GM12874 (cell line): Measurements from ENCODE around the gene XCL1.

ENCODE experiments used
- CTCF ChIP-seq: IDR thresholded peaks from 2 replicates; pipeline ENCODE4 v1.5.1; 2011; ENCODE audit warnings: low read depth, mild to moderate bottlenecking, control low read depth, low read length, moderate library complexity; ENCODE audit not compliant: insufficient read depth

XCL1 gene

GRCh38 chr1:168581817-168582572 is 5.6 kb downstream of the XCL1 start:
- TF ChIP-seq CTCF, result no peak

- TF ChIP-seq CTCF, result no peak
Measured at GRCh38 chr1:168582688-168583336, 6.4 kb downstream of the XCL1 start.

GRCh38 chr1:168583571-168583970 is 7.2 kb downstream of the XCL1 start:
- TF ChIP-seq CTCF, result no peak

GRCh38 chr1:168585191-168585590 is 8.8 kb downstream of the XCL1 start:
- no peak for TF ChIP-seq CTCF

- TF ChIP-seq CTCF, result no peak
Measured at GRCh38 chr1:168585937-168586336, 9.5 kb downstream of the XCL1 start.

GRCh38 chr1:168589167-168589566 is 12.8 kb downstream of the XCL1 start:
- no peak for TF ChIP-seq CTCF

- TF ChIP-seq CTCF, result no peak
Measured at GRCh38 chr1:168591066-168591465, 14.7 kb downstream of the XCL1 start.
